ENCODE data around the gene RAI2.

DNA sequence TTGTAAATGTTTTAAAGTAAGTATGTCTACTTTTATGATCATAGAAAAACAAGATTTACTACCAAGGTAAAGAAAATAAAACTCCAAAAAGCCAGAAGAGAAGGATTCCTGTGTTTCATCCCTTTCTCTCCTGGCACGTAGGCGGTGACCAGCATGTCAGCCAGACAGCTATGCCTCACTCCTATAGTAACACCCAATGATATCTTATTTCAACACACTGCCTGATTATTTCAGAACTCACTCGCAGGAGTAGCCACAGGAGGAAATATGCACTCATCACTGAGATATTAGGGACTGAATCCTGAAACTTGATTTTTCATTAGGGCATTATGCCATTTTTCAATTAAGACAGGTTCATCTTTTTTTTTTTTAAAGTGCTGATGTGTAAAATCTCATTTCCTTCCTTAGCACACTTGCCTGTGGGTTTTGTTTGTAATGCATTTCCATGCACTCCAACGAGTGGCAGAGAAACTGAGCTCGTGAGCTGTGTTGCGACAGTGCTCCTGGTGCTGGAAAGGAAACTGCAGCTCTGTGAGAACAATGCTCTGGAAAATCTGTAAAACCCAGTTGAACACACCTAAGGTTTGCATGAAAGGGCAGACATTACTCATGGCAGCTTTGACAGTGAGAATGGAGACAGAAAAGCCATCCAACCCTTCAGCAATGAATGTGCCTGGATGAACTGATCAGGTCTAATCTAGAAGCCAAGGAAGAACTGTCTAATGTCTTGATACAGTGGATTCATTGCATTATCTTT lies 18.2 kb downstream of the RAI2 start:
- no peak for TF ChIP-seq CBFB (CRISPR knock-in tag; IDR thresholded peaks at IDR 0.05; ENCODE audit: low read depth)
- TF ChIP-seq, protein P1, sequence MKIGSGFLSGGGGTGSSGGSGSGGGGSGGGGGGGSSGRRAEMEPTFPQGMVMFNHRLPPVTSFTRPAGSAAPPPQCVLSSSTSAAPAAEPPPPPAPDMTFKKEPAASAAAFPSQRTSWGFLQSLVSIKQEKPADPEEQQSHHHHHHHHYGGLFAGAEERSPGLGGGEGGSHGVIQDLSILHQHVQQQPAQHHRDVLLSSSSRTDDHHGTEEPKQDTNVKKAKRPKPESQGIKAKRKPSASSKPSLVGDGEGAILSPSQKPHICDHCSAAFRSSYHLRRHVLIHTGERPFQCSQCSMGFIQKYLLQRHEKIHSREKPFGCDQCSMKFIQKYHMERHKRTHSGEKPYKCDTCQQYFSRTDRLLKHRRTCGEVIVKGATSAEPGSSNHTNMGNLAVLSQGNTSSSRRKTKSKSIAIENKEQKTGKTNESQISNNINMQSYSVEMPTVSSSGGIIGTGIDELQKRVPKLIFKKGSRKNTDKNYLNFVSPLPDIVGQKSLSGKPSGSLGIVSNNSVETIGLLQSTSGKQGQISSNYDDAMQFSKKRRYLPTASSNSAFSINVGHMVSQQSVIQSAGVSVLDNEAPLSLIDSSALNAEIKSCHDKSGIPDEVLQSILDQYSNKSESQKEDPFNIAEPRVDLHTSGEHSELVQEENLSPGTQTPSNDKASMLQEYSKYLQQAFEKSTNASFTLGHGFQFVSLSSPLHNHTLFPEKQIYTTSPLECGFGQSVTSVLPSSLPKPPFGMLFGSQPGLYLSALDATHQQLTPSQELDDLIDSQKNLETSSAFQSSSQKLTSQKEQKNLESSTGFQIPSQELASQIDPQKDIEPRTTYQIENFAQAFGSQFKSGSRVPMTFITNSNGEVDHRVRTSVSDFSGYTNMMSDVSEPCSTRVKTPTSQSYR (CRISPR knock-in tag; IDR thresholded peaks at IDR 0.05), result no peak
- no peak for TF ChIP-seq CTCF (IDR thresholded peaks at IDR 0.05)
- TF ChIP-seq NFYB (CRISPR knock-in tag; conservative IDR thresholded peaks at IDR 0.05; ENCODE audit: low read depth), result no peak
- TF ChIP-seq NR2C2 (CRISPR knock-in tag; IDR thresholded peaks at IDR 0.05), result no peak
- no peak for TF ChIP-seq ELF4 (CRISPR knock-in tag; IDR thresholded peaks at IDR 0.05; ENCODE audit: low read depth)
- no peak for TF ChIP-seq SMAD3 (CRISPR knock-in tag; IDR thresholded peaks at IDR 0.05; ENCODE audit: borderline replicate concordance)
- no peak for TF ChIP-seq TEAD1 (CRISPR knock-in tag; IDR thresholded peaks at IDR 0.05)
- TF ChIP-seq TCF7 (CRISPR knock-in tag; IDR thresholded peaks at IDR 0.05; ENCODE audit: low read depth), result no peak
- no peak for TF ChIP-seq ZNF423 (CRISPR knock-in tag; IDR thresholded peaks at IDR 0.05)
